ENCODE measurements around the gene GNAT2. TPM values are rescaled to one million over a fixed set of nuclear protein-coding genes. Genes with fewer than 3 reads are reported as not detected.

Gene GNAT2
- total and polyA plus RNA-seq, 7 donors: 0.10 TPM; not detected in 6

GRCh38 chr1:109598655-109599054 is 20.8 kb downstream of the GNAT2 start:
- no peaks in the 10 kb centered on the region for H3K9me3 ChIP-seq
- no peak overlapping the region for H3K4me3 ChIP-seq
- H3K27me3 ChIP-seq: no peaks in the 10 kb centered on the region
- H3K4me1 ChIP-seq: no peaks in the 10 kb centered on the region
- no peak for DNase-seq
- H3K27ac ChIP-seq: no peak overlapping the region
- intact Hi-C loops (cut with DNase I): no loop called here
- 89 to 95% methylated on average over 5 of the region's 5 CpGs for WGBS, 2 donors
- peaks cover 0 to 35% (median 3%) of the 10 kb centered on the region in 4 donors for H3K36me3 ChIP-seq
- TF ChIP-seq EP300 (IDR thresholded peaks at IDR 0.05) (no peak), POLR2A (IDR thresholded peaks at IDR 0.05) (no peak), POLR2AphosphoS5 (IDR thresholded peaks at IDR 0.05) (no peak)
- TF ChIP-seq, protein P1, sequence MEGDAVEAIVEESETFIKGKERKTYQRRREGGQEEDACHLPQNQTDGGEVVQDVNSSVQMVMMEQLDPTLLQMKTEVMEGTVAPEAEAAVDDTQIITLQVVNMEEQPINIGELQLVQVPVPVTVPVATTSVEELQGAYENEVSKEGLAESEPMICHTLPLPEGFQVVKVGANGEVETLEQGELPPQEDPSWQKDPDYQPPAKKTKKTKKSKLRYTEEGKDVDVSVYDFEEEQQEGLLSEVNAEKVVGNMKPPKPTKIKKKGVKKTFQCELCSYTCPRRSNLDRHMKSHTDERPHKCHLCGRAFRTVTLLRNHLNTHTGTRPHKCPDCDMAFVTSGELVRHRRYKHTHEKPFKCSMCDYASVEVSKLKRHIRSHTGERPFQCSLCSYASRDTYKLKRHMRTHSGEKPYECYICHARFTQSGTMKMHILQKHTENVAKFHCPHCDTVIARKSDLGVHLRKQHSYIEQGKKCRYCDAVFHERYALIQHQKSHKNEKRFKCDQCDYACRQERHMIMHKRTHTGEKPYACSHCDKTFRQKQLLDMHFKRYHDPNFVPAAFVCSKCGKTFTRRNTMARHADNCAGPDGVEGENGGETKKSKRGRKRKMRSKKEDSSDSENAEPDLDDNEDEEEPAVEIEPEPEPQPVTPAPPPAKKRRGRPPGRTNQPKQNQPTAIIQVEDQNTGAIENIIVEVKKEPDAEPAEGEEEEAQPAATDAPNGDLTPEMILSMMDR (IDR thresholded peaks at IDR 0.05): no peak

DNA sequence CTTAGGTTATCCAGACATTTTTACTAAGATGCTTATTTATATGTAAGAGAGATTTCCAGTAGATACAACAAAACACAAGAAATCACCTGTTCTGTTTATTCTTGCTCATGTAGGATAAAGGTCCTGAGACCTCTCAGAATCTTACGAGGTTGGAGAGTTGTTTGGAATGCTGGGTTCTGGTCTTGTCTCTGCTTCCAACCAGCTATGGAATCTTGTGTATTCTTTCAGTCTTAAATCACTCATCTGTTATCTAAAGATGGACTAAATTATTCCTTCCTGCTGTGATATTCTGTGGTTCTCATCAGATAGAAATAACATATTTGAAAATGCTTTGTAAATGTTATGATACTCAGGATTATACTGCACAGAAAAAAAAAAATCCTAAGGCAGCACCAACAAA is 21.3 kb downstream of the GNAT2 start:
- Histone ChIP-seq H3K9me3 (no peaks in the 10 kb centered on the region), H3K27me3 (no peaks in the 10 kb centered on the region), H3K4me3 (no peak overlapping the region), H3K4me1 (no peaks in the 10 kb centered on the region), H3K36me3 (peaks cover 0 to 40% (median 3%) of the 10 kb centered on the region in 4 donors), H3K27ac (no peak overlapping the region)
- intact Hi-C loops (cut with DNase I): no loop called here
- no peak for DNase-seq
- WGBS, 2 donors: 89 to 91% methylated on average over 1 of the region's 1 CpG
- TF ChIP-seq POLR2A (IDR thresholded peaks at IDR 0.05) (no peak), EP300 (IDR thresholded peaks at IDR 0.05) (no peak), POLR2AphosphoS5 (IDR thresholded peaks at IDR 0.05) (no peak)
- TF ChIP-seq, protein P1 (IDR thresholded peaks at IDR 0.05): no peak

GRCh38 chr1:109595531-109595930 is 23.9 kb downstream of the GNAT2 start:
- Histone ChIP-seq H3K9me3 (no peaks in the 10 kb centered on the region), H3K4me1 (no peaks in the 10 kb centered on the region), H3K27ac (no peak overlapping the region), H3K36me3 (peaks cover 0 to 66% (median 11%) of the 10 kb centered on the region in 4 donors), H3K4me3 (no peak overlapping the region), H3K27me3 (no peaks in the 10 kb centered on the region)
- no peak for DNase-seq
- intact Hi-C loops (cut with DNase I): no loop called here
- TF ChIP-seq, protein P1 (IDR thresholded peaks at IDR 0.05): no peak
- TF ChIP-seq POLR2AphosphoS5 (IDR thresholded peaks at IDR 0.05) (no peak), POLR2A (IDR thresholded peaks at IDR 0.05) (no peak), EP300 (IDR thresholded peaks at IDR 0.05) (no peak)
- WGBS, 2 donors: 93 to 96% methylated on average over 2 of the region's 2 CpGs

- no peak for DNase-seq
- TF ChIP-seq EP300 (IDR thresholded peaks at IDR 0.05): no peak
- Histone ChIP-seq H3K27ac (no peak overlapping the region), H3K36me3 (peaks cover 5 to 93% (median 17%) of the 10 kb centered on the region in 4 donors), H3K27me3 (no peaks in the 10 kb centered on the region), H3K4me3 (no peak overlapping the region), H3K9me3 (no peaks in the 10 kb centered on the region), H3K4me1 (no peaks in the 10 kb centered on the region)
- intact Hi-C loops (cut with DNase I): no loop called here
These were observed 26.5 kb downstream of the GNAT2 start for GRCh38 chr1:109592916-109593315.

GRCh38 chr1:109589679-109590078 is 29.7 kb downstream of the GNAT2 start:
- Histone ChIP-seq H3K4me3 (no peak overlapping the region), H3K4me1 (no peaks in the 10 kb centered on the region), H3K27me3 (no peaks in the 10 kb centered on the region), H3K27ac (no peak overlapping the region), H3K36me3 (peaks cover 22 to 95% (median 33%) of the 10 kb centered on the region in 4 donors), H3K9me3 (no peaks in the 10 kb centered on the region)
- TF ChIP-seq, protein P1 (IDR thresholded peaks at IDR 0.05): no peak
- no peak for TF ChIP-seq POLR2A (IDR thresholded peaks at IDR 0.05)
- no peak for TF ChIP-seq EP300 (IDR thresholded peaks at IDR 0.05)
- no peak for TF ChIP-seq POLR2AphosphoS5 (IDR thresholded peaks at IDR 0.05)
- DNase-seq: no peak
- intact Hi-C loops (cut with DNase I): no loop called here
